HG03108 (cell line): ENCODE data around the gene SLAMF6.
"Not testable (repeated sequence)": the region's sequence is repeated elsewhere in the genome, so short reads cannot be mapped to it uniquely, and the experiment has no call there.

ENCODE experiments used
- ATAC-seq: cut with Tn5 transposase; IDR thresholded peaks from one replicate; pipeline ENCODE4 v1.9.1; 2021; ENCODE audit warnings: moderate library complexity; ENCODE audit not compliant: unreplicated experiment

The SLAMF6 gene

GRCh38 chr1:160522622-160523345, at the start of gene SLAMF6:
TSS of gene SLAMF6 (minus strand) at chr1:160523255. CDS start at chr1:160523192, 63 bp downstream.
- no peak for ATAC-seq

- no peak for ATAC-seq
These were observed 47.8 kb upstream of the SLAMF6 start for GRCh38 chr1:160570840-160571239.

- no peak for ATAC-seq
These were observed 46.8 kb upstream of the SLAMF6 start for GRCh38 chr1:160569806-160570205.

- ATAC-seq, result no peak
These were observed 45.0 kb upstream of the SLAMF6 start for GRCh38 chr1:160567858-160568682.

- no peak for ATAC-seq
These were observed 44.3 kb upstream of the SLAMF6 start for GRCh38 chr1:160567341-160567740.

- no peak for ATAC-seq
These were observed 42.5 kb upstream of the SLAMF6 start for GRCh38 chr1:160565564-160565963.

DNA sequence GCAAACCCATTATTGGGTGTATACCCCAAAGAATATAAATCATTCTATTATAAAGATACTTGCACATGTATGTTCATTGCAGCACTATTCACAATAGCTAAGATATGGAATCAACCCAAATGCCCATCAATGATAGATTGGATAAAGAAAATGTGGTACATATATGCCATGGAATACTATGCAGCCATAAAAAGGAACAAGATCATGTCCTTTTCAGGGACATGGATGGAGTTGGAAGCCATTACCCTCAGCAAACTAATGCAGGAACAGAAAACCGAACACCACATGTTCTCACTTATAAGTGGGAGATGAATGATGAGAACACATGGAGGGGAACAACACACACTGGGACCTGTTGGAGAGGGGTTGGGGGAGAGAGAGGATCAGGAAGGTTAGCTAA, 40.2 kb upstream of the SLAMF6 start:
- not testable (repeated sequence) for ATAC-seq

DNA sequence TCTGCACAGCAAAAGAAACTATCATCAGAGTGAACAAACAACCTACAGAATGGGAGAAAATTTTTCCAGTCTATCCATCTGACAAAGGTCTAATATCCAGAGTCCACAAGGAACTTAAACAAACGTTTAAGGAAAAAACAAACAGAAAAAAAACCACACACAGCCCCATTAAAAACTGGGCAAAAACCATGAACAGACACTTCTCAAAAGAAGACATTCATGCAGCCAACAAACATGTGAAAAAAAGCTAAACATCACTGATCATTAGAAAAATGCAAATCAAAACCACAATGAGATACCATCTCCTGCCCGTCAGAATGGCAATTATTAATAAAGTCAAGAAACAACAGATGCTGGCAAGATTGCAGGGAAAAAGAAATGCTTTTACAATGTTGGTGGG, 39.7 kb upstream of the SLAMF6 start:
- ATAC-seq, result not testable (repeated sequence)

DNA sequence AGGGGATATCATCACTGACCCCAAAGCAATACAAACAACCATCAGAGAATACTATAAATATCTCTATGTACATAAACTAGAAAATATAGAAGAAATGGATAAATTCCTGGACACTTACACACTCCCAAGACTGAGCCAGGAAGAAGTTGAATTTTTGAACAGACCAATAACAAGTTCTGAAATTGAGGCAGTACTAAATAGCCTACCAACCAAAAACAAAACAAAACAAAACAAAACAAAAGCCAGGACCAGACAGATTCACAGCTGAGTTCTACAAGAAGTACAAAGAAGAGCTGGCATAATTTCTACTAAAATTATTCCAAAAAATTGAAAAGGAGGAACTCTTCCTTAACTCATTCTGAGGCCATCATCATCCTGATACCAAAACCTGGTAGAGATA, 37.8 kb upstream of the SLAMF6 start:
- no peak for ATAC-seq

- no peak for ATAC-seq
These were observed 37.1 kb upstream of the SLAMF6 start for GRCh38 chr1:160560045-160560705.

DNA sequence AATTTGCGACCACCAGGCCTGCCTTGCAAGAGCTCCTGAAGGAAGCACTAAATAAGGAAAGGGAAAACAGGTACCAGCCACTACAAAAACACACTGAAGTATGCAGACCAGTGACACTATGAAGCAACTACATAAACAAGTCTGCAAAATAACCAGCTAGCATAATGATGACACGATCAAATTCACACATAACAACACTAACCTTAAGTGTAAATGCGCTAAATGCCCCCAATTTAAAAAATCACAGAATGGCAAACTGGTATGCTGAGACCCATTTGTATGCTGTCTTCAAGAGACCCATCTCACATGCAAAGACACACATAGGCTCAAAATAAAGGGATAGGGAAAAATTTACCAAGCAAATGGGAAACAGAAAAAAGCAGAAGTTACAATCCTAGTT, 36.4 kb upstream of the SLAMF6 start:
- ATAC-seq, result not testable (repeated sequence)

DNA sequence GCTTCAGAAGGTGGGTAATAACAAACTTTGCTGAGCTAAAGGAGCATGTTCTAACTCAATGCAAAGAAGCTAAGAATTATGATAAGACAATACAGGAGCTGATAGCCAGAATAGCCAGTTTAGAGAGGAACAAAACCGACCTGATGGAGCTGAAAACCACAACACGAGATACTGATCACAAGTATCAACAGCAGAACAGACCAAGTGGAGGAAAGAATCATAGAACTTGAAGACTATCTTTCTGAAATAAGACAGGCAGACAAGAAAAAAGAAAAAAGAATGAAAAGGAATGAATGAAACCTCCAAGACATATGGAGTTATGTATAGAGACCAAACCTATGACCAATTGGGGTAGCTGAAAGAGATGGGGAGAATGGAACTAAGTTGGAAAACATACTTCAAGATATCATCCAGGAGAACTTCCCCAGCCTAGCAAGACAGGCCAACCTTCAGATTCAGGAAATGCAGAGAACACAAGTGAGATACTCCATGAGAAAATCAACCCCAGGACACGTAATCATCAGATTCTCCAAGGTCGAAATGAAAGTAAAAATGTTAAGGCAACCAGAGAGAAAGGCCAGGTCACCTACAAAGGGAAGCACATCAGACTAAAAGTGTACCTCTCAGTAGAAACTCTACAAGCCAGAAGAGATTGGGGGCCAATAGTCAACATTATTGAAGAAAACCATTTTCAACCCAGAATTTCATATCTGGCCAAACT, 35.8 kb upstream of the SLAMF6 start:
- ATAC-seq, result no peak

- no peak for ATAC-seq
These were observed 30.7 kb upstream of the SLAMF6 start for GRCh38 chr1:160553778-160554177.

DNA sequence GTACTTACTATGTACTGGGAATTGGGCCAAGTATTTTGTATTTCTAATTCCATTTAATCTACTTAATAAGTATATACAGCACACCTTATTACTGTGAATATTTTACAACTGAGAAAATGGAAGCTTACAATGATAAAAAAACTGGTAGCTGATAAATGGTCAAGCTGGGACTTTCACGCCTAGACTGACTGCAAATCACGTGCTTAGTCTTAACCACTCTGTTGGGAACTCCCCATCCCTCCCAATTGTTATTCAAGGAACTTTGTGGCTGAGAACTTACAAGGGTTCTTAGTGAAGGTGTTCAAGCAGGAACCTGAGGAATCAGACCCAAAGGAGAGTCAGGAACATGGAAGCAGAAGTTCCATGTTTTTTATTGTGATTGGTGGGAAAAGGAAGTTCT, 29.4 kb upstream of the SLAMF6 start:
- no peak for ATAC-seq

DNA sequence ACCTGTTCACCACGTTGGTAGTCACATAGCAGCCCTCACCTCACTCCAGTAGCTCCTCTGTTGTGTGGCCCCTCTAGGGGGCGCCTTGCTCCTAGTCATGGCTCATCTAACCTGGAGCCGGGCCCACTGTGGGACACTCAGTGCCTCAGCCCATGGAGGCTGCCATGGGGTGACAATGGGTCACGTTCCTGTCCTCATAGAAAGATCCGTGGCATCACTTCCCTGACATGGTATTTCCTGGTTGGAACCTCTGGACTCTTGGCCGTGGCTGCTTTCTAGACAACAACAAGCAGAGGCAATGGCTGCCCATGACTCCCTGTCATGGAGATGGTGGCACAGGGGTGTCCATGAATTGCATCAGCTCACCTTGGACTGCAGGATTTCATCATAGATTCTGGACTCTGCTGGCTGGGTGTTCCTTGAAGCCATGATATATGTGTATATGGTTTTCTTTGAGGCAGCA, 27.5 kb upstream of the SLAMF6 start:
- no peak for ATAC-seq

DNA sequence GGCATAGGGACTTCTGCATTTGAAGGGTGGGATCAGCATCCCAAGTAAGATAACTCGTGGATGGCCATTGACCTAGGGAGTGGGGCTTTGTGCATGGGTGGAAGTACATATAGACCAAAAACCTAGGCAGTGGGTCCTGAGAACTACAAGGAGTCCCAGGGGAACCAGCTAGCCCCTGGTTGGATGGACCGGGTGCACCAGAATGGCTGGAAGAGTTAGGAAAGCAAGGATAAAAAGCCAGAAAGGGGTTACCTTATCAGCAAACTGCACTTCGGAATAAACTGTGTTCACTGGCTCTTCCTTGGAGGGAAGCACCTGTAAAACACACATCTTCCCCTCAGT, 26.6 kb upstream of the SLAMF6 start:
- no peak for ATAC-seq

DNA sequence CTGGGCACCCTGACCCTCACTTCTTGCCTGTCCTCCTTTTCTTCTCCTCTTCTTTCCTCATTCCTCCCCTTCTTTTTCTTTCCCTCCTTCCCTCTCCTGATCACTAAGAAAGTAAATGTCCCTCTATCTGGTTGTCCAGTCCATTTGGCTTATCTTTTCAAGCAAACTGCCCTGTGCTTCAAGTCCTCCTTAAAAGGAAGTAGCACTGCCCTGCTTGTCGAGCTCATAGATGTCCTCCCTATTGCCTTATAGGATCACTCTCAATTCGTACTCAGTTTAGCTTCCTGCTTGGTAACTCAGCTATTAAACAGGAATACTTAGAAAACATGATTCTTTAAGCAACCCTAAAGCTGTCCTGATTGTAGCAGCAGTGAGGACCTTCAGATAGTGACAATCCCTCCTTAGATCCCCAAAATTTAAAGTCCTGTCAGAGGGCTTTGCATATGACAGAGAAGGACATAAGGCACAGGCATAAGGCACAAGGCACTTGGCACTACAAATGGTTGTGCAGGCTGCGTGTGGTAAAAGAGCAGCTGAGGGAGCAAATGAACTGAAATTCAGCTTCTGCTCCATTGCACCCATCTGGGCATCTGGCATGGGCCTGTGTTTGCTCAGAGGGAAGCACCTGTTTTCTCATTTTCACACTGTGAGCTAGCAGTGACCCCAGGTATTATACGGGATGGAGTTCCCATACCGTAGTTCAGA, 26.1 kb upstream of the SLAMF6 start:
- peak; percentile 54 for ATAC-seq

GRCh38 chr1:160548183-160548582, 25.1 kb upstream of the SLAMF6 start:
- peak; percentile 41 for ATAC-seq

GRCh38 chr1:160547422-160547821, 24.4 kb upstream of the SLAMF6 start:
- no peak for ATAC-seq

DNA sequence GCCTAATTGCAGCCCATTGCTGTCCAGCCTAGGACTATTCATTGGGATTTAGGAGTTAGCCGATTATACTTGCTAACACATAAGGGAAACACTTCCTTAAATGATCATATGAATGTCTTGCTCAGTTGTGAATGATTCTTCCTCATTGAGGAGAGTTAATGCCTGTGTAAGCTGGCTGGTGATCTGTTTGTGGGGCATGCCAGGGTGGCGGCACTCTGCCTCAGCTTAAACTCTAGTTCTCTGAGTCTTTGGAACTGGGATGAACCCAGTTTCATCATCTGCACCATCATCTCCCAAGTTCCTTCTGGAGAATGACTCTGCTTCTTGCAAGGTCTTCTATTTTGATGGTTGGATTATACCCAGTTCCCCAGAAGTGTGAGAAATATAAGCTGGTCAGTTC, 23.9 kb upstream of the SLAMF6 start:
- no peak for ATAC-seq
